ENCODE data around the gene ACOXL.

The ACOXL gene

DNA sequence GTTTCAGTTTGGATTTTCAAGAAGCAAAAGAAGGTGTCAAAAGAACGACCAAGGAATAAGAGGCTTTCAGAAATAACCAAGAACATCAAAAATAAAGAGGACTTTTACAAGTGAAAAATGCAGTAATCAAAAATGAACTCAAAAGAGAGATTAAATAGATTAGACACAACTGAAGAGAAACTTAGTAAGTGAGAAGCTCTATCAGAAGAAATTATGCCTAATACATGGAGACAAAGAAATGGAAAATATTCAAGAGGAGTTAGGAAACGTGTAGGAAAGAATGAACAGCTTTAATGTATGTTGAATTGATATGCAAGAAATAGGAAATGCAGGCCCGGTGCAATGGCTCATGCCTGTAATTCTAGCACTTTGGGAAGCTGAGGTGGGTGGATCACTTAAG lies 145.8 kb downstream of the ACOXL start:
- no peak for DNase-seq

DNA sequence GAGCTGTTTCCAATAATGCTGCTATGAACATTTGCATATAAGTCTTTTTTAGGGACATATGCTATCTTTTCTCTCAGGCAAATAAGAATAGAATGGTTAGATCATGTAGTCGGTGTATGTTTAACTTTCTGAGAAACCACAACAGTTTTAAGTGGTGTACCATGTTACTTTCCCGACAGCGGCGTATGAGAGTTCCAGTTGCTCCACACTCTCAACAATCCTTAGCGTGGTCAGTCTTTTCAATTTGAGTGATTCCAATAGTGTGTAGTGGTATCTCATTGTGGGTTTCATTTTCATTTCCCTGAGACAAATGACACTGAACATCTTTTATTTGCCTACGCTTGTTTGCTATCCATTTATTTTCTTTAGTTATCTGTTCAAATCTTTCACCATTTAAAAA lies 149.5 kb downstream of the ACOXL start:
- no peak for DNase-seq

DNA sequence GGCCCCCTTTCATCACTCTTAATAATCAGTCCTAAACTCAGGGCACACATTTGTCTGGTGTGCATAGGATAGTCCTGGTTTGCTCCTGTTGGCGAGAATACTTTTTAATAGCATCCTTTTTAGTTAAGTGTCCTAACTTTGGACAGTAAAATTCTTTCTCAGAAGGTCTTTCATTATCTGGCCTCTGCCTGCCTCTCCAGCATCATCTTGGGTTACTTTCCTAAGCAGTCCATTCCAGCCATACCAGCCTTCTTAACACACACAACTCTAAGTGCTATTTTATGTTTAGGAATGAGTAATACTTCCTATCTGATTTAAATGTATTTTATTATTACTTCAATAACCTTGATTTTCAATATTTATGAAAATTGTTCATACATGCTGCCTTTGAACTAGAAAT lies 151.0 kb downstream of the ACOXL start:
- no peak for DNase-seq

DNA sequence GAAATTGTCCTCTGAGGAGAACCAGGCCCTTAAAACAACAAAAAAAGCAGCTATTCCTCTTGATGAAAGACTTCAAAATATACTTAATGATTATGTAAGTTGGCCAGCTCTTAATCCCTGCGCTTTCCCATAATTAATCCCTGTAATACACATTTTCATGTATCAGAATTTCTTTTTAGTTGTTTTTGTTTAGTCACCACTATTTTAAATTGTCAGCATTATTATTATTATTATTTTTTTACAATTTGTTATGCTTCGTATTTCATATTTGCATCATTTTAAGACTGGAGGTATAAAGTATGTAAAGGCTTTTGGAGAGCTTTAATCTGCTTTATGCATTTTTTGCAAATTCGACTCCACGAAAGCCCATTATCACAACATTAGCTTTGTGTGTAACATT lies 152.9 kb downstream of the ACOXL start:
- DNase-seq: no peak

DNA sequence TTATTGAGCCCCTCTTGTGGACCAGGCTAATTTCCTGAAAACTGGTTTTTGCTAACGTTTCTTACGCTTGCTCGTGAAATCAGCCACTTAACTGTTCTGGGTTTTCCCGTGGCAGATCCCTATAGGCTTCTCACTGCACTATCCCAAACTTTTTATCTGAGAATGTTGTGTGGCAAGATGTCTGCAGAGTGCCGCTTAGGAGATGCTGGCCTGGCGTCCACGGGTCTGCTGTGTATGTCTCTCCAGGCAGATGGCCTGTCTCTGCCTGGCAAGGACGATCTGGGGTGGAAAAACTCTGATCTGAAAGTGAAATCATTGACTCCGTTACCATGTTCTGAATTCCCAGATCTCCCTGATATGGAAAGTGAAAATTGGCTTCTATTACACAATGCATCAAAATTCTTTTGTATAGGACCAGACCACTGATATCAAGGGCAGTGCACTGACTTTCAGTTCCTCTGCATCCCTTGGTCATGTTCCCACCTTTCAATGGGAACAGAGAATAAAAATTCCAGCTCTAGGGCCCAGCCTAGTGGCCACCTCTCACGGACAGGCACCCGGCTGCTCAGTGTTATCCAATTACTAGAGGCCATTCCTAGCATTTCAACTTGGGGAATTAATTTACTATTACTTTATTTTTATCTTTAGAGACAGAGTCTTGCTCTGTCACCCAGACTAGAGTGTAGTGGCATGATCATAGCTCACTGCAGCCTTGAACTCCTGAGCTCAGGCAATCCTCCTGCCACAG lies 154.6 kb downstream of the ACOXL start:
- DNase-seq: no peak

DNA sequence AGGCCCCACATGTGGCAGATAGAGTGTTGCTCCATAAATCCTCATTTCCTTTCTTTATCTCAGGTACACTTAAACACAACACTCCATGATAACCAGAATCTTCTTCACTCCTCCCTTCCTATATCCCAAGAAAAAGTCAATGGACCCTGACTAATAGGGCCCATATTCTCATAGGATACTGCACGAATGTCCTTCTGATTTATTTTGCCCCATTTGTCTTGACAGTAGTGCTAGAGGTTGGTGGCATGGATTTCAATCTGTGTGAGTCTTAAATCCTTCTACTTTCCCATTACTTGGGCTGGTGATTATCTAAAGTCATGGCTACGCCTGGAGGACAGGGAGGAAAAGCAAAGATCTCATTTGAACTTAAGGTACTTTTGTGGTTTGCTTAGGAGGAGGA lies 156.0 kb downstream of the ACOXL start:
- no peak for DNase-seq

DNA sequence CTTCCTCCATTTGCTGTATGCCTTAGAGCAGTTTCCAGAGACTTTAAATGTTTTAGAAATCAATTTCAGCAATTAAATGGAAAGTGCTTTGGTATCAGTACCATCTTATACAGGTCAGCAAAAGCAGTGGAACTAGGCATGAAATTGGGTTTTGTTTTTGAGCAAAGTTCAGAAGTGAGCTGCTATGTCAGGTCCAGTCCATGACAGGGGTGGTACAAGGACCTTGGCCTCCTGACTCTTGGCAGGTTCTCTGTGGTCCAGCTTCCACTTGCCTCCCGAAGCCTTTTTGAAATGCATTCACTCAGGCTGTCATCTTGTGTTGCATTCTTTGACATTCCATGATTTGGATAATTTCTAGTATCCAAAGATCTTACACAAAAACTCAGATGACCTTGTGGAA lies 159.3 kb downstream of the ACOXL start:
- no peak for DNase-seq

DNA sequence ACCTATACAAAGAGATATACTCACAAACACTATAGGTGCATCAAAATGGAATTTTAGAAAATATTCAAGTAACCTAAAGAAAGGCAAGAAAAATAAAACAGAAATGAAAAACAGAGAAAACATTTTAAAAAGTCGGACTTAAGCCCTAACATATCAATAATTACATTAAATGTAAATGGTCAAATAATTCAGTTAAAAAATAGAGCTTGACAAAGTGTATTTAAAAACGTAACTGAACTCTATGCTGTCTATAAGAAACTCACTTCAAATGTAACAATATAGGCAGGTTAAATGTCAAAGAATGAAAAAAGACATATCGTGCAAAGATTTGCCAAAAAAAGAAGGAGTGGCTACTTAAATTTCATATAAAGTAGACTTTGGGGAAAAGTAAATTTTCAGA lies 163.9 kb downstream of the ACOXL start:
- DNase-seq: no peak

DNA sequence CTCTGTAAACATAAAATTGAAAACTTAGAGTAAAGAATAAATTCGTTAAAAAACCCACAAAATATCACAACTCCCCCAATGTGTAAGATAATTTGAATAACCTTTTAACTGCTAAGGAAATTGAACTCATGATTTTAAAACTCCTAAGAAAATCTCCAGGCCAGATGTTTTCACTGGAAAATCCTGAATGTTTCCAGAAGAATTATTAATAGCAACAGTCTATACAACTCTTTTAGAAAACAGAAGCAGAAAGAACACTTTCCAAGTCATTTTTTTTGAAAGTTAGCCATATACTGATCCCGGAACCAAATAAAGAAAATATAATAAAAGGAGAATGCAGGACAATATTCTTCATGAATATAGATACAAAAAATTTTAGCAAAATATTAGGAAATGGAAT lies 165.6 kb downstream of the ACOXL start:
- DNase-seq: no peak

DNA sequence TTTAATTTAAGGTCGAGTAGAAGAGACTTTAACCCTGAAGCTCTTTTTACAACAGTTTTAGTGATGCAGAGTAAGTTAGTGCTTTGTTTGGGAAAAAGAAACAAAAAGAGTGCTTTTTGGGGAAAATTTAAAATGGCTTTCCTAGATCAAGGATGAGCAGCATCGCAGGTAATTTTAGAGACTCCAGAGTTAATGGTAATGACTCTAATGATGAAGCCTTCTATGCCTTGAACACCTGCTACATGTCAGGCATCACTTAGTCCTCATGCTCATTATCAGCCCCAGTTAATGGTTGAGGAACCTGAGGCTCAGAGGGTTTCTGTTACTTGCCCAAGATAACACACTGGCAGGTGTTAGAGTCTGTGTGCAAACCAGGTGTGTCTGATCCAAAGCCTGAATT lies 167.8 kb downstream of the ACOXL start:
- no peak for DNase-seq

DNA sequence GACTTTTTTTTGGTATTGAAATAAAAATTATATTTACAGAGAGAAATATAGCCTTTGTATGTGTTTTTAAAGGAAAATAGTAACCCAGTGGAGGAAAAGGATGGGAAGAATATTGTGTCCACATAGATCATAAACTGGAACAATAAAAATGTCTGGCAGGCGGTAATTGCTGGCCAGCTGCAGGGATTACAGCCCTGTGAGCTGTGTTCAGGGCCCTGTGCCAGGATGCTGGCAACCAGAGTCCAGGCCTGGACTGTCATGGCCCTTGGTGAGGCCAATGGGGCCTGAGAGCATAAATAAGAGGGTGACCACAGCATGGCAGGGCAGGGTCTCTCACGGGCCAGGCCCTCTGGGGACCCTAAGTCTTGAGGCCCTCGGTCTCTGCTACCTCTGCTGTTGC lies 171.2 kb downstream of the ACOXL start:
- DNase-seq: no peak

DNA sequence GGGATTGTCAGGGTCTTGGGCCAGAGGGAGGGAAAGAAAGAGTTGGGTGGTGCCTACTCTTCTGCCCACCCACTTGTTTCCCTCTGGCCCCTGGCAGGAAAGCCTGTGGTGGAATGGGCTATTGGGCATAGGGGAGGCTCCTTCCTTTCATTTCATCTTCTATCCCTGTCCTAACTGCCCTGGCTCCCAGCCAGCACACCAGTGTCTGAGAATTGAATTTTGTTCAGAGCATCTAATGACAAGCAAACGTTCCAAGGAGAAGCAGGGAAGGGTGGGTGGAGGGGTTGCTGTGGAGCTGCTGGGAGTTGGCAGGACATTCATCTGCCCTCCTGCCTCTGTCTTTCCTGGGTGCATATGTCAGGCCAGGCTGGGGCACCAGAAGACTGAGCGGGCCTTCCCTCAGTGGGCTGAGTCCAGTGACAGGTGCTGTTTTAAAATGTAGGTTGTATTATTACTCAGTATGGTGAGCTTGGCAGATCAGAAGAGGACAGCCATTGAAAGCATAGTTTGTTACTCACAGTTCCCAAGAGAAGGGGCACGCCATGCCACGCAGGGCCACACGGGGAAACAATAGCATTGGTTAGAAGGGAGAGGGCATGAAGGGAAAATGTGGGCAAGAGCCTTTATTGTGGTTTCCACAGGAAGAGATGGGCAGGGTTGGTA lies 171.9 kb downstream of the ACOXL start:
- DNase-seq: no peak

DNA sequence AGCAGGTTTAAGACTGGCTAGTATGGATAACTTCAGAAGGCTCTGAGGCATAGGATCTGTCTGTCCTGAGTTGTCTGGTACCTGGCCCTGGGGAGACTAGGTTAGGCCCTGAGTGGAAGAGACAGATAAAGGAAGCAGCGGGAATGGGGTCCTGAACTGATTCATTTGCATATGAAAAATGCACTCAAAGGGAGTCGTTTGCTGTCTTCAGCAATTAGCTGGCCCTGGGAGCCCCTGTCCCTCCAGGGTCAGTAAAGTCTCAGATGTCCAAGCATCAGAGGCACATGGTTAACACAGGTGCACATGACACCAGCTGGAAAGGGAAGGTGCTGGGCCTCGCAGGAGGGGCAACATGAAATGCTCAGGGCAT lies 172.4 kb downstream of the ACOXL start:
- DNase-seq: no peak

DNA sequence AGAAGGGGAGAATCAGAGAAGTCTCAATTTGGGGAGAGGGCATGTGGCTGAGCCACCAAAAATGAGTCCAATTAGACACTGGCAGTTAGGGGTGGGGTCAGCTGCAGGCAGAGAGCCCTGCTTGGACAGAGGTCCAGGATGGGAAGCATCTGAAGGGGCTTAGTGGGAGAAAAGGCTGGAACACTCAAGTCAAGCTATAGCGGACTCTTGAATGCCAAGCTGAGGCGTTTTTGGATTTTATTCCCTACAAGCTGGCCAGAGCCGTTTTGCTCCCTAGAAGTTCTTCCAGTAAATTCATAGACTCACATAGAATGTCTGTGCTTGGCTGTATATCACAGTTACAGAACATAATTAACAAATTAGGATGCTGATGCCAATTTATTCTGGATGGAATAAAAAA lies 172.8 kb downstream of the ACOXL start:
- no peak for DNase-seq

DNA sequence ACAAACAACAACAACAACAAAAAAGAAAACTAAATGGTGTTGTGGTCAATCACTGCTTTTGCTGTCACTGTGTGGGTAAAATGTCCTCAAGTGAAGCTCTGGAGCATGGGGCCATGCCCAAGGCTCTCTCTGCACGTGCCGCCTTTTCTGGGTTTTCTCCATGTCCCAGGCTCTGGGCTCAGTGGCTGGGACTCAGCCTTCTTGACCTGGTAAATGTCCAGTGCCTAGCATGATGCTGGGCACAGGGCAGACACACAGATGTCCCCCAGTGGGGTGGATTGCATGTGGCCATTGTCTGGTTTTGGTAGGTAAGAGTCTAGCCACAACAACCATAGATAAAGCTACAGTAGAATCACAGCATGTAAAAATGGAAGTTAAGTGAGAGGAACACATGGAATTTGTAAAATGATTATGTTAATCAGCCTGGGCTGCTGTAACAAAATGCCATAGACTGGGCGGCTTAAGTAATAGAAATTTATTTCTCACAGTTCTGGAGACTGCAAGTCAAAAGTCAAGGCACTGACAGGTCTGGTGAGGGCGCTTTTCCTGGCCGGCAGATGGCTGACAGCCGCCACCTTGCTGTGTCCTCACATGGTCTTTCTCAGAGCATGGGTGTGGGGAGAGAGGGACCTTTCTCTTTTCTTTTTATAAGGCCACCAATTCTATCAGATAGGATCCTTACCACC lies 174.4 kb downstream of the ACOXL start:
- no peak for DNase-seq

DNA sequence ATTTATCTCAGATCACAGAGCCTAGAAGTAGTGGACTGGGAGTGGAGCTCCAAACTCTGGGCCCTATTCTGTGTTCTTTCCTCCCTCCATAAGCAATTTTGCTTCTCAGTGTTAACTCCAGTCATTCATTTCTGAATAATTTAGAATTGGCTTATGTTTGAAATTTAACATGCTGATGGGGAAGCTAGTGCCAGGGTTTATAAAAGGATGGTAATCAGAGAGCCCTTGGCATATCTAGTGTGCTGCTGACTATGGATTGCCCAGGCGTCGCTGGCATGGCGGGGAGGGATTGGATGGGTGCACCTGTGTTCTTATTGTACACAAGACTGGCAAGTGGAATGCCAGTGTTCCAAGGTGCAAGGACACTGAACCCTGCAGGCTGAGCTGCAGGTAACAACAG lies 177.1 kb downstream of the ACOXL start:
- DNase-seq: no peak

DNA sequence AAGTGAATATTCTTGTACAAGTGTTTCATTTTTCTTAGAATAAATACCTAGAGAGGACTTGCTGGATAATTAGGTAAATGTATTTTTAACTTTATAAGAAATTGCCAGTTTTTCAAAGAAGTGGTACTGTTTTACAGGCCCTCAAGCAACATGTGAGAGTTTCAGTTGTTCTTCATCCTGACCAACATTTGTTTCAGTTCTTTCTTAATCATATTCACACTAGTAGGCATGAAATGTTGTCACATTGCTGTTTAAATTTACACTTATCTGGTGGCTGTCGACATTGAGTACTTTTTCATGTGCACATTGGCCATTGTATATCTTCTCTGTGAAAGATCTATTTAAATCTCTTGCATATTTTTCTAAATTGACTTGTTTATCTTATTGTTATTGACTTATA lies 178.1 kb downstream of the ACOXL start:
- DNase-seq: no peak

DNA sequence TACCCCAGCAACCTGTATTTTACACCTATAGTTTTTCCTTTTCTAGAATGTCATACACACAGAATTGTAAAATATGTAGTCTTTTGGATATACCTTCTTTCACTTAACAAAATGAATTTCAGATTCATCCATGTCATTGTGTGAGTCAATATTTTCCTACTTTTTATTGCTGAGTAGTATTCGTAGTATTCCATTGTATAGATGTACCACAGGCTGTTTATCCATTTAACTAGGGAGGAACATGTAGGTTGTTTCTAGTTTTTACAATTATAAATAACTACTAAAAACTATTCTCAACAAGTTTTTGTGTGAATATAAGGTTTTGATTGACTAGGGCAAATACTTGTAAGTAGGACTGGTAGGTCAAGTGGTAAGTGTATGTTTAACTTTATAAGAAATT lies 187.4 kb downstream of the ACOXL start:
- no peak for DNase-seq

DNA sequence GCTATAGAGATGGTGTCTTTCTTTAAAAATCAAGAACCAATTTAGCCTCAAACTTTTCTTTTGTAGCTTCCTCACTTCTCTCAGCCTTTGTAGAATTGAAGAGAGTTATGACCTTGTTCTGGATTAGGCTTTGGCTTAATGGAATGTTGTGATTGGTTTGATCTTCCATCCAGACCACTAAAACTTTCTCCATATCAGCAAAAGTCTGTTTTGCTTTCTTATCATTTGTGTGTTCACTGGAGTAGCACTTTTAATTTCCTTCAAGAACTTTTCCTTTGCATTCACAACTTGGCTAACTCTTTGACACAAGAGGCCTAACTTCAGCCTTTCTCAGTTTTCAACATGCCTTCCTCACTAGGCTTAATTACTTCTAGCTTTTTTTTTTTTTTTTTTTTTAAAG lies 193.1 kb downstream of the ACOXL start:
- no peak for DNase-seq

DNA sequence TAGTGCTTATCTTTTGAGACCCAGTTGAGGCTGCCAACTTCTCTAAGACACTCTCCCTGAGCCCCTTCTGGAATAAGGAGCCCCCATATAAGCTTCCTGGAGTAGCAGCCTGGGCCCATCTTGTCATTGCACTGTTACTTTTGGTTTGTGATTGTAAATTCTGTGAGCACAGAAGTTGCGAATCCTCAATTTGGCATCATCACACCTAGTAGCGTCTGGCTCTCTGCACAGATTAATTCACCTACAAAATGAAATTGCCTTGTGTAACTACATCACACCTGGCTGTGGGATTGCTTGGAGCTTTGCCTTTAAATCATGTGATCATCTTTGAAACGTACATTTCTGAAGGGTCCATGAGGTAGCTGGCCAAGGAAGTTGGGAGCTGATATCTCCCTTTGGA lies 195.2 kb downstream of the ACOXL start:
- DNase-seq: no peak

DNA sequence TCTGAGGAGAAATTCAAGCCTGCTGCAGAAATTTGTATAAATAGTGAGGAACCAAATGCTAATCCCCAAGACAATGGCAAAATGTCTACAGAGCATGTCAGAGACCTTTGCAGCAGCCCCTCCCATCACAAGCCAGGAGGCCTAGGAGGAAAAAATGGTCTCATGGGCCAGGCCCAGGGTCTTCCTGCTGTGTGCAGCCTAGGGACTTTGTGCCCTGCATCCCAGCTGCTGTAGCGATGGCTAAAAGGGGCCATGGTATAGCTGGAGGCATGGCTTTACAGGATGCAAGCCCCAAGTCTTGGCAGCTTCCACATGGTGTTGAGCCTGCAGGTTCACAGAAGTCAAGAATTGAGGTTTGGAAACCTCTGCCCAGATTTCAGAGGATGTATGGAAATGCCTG lies 197.2 kb downstream of the ACOXL start:
- DNase-seq: no peak

DNA sequence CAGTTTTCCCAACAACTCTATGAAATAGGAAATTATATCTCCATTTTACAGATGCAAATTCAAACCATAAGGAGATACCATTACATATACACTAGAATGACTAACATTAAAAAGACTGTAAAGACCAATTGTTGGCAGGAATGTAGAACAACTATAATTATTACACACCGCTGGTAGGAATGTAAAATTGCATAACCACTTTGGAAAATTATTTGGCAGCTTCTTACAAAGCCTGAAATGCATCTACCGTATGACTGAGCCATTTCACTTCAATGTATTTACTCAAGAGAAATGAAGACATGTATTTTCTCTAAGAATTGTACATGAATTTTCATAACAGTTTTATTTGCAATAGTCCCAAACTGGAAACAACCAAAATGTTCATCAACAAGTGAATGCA lies 199.3 kb downstream of the ACOXL start:
- DNase-seq: no peak

DNA sequence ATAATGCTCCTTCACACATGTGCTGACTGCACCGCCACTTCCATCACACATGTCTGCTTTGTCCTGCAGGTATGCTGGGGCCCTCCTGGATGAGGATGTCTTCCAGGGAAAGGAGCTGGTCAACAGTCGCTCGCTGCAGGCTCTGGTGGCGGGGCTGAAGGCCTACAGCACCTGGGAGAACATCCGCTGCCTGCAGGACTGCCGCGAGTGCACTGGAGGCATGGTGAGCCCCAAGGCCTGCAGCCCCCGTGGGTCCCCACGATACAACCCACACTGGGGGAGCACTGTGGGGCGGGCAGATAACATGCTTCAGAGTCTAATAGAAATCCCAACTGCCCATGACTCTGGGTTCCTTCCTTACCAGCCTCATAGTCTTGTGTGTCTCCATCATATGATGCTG lies 201.0 kb downstream of the ACOXL start:
- no peak for DNase-seq

DNA sequence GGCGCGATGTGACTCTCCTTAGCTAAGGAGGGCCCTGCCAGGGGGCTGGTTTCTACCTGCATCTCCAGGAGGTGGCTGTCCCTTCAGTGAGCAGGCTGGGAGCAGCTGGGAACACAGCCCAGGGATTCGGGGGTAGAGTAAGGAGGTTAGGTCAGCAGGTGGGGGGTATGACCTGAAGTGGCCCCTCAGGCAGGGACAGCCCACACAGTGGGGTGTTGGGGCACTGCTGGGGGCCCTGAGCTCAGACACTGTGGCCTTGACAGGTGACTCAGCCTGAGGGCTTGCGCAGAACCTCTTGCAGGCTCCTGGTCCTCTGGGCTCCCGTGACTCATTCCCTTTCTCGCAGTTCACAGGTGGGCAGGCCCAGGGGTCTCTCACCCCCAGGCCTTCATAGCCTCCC lies 202.6 kb downstream of the ACOXL start:
- no peak for DNase-seq

Measured in inflammatory macrophage treated with lipopolysaccharide for 1 hour (primary cell).